M059J (cell line): ENCODE measurements around the gene FAAH. TPM values are rescaled to one million over a fixed set of nuclear protein-coding genes. Genes with fewer than 3 reads are reported as not detected.
"Not testable (repeated sequence)": the region's sequence is repeated elsewhere in the genome, so short reads cannot be mapped to it uniquely, and the experiment has no call there.

Experiments
- DNase-seq: peaks from one replicate; pipeline ENCODE4 v3.0.0-alpha.2; 2012; ENCODE audit warnings: low read depth
- total RNA-seq: library from RNA; depleted of rRNA; stranded (reverse); fragments of >200 nt; shearing (Covaris generic); gene quantifications from 2 replicates; pipeline ENCODE4 v1.2.3, GENCODE V29; 2014; rRNA removed

The FAAH gene
- 0.05 and 0.69 TPM in 2 replicates for total RNA-seq

DNA sequence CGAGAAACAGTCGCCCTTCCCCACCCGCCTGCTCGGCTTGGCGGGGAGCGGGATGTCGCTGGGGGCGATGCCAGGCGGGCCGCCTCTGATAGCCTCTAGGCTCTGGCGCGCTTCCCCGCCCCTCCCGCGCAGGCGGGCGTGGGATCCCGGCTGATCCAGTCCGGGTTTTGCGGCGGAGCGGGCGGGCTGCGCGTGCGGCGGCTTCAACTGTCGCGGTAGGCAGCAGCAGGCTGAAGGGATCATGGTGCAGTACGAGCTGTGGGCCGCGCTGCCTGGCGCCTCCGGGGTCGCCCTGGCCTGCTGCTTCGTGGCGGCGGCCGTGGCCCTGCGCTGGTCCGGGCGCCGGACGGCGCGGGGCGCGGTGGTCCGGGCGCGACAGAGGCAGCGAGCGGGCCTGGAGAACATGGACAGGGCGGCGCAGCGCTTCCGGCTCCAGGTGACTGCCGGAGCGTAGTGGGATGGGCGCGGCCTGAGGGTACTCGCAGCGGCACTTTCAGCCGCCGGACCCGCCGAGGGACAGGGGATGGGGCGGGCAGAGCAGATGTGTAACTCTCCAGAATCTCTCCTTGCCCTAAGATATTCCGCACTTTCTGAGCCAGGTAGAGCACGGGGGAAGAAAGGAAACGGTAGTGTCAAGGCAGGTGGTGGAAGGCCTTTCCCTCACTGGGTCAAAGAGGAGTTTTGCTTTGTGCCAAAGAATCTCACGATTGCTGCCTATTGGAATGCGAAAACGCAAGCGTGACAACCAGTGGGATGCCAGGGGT is at the start of gene FAAH:
Gene FAAH (plus strand): TSS at position 210 of the 764 bp plus-strand sequence. CDS start 32 bp downstream, at position 242.
- no peak for DNase-seq

DNA sequence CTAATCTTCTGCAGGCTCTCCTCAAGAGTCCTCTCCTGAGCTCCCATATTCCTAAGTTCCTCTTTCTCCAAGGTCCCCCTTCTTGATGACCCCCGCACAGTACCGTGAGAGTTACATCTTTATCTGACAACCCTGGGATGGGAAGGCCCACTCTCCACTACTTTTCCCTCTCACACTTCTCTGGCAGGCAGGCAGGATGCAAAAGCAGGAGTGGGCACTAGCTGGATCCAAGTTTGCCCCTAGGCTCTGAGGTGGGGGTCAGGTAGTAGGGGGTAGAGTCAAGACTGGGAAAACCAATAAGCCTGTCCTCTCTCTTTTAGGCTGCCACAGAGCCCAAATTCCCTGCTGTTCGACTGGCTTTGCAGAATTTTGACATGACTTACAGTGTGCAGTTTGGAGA is 49.6 kb upstream of the FAAH start:
- no peak for DNase-seq

DNA sequence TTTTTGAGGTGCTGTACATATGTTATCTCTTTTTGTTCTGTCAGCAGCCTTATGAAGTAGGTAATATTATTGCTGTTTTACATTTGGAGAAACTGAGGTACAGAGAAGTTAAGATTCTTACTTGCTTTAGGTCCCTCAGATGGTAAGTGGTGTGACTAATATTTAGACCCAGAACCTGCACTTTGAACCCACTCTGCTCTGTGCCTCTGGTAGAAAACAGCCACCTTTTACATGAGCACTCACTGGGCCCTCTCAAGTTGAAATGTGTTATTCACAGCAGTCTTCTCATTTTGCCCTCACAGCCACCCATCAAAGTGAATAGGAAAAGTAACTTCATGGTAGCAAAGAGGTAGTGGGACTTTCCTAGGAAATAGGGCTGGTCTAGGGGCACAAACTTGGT is 48.8 kb upstream of the FAAH start:
- no peak for DNase-seq

DNA sequence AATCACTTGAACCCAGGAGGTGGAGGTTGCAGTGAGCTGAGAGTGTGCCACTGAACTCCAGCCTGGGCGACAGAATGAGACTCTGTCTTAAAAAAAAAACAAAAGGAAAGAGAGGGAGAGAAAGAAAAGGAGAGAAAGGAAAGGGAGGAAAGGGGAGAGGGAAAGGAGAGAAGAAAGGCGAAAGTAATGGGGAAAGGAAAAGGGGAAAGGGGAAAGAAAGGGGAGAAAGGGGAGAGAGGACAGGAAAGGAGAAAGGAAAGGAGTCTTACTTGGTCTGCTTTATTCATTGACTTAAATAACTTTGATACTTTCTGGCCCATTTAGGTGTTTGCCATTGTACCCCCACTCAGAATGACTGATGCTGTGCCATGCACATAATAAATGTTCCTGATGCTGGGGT is 41.8 kb upstream of the FAAH start:
- no peak for DNase-seq

DNA sequence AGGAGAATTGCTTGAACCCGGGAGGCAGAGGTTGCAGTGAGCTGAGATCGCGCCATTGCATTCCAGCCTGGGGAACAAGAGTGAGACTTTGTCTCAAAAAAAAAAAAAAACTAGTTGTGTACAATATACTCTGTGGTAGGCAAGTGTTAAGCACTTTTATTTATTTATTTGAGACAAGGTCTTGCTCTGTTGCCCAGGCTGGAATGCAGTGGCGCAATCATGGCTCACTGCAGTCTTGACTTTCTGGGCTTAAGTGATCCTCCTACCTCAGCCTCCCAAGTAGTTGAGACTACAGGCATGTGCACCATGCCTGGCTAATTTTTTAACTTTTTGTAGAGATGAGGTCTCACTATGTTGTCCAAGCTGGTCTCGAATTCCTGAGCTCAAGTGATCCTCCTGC is 38.2 kb upstream of the FAAH start:
- DNase-seq = not testable (repeated sequence)

DNA sequence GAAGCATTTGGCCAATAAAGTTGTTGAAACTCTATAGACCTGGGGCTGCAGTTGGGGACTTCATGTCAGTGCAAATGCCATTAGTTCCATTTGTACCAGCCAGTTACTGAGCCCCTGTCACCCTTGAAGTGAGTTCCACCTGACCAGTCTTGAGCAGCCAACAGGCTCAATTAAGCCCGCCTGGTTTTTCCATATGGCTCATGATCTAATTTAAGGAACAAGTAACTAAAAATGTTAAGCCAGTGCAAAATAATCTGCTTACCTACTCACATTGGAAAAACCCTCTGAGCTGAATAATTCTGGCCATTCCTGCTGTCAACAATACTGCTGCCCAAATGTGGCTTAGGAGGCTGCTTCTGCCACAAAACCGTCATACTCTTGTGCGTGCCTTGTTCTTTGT is 32.0 kb upstream of the FAAH start:
- DNase-seq = no peak

DNA sequence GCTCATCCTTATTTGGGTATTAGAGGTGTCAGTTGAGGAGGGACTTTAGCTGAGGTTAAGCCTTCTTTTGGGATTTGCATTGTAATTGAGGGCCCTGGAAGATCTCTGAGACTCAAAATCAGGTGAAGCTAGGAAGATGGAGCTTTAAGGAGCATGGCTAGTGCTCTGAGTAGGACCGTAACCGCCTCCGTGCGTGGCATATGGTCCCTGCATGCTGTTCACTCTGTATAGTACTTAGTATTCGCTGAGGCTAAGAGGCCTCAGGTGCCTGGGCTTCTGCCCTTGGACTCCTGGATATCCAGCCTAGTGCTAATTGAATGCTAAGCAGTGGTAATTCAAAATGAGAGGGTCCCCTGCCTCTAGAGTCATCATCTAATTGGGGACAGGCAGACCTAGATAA is 31.0 kb upstream of the FAAH start:
- DNase-seq = no peak

DNA sequence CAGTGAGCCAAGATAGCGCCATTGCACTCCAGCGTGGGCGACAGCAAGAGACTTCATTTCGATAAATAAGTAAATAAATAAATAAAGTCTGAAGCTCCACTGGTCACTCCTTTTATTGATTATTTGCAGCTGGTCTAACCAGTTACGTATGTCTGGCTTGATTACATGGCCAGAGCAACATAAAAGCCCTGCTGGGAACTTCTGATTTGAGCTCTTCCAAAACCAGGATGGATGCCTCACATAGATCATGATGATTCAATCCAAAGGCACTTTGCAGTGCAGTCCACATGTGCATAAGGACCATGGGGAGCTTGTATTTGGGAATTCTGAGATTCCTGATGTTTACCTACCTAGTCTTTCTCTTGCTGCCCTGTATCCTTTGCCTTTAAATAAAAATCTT is 29.5 kb upstream of the FAAH start:
- DNase-seq = no peak

DNA sequence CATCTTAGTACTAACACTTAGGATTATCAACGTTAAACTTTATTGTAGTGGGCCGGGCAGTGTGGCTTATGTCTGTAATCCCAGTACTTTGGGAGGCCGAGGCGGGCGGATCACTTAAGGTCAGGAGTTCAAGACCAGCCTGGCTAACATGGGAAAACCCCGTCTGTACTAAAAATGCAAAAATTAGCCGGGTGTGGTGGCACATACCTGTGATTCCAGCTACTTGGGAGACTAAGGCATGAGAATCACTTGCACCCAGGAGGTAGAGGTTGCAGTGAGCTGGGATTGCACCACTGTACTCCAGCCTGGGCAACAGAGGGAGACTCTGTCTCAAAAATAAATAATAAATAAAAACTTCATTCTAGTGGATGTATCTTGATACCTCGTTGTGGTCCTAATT is 28.3 kb upstream of the FAAH start:
- DNase-seq = not testable (repeated sequence)

DNA sequence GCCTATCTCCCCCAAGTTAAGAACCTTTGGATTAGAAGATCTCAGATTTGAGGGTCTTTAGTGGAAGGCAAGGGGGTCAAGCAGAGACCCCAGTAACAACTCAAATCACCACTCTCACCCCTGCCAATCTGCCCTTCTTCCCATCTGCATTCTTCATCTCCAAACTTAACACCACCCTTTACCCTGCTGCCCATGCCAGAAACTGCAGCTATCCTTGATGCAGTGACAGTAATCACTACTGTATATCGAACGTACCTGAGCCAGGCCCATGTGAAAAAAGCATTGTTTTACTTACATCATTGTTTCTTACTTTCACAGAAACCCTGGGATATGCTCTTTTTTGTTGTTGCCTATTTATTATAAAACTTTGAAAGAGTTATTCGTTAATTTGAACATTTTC is 27.0 kb upstream of the FAAH start:
- no peak for DNase-seq

DNA sequence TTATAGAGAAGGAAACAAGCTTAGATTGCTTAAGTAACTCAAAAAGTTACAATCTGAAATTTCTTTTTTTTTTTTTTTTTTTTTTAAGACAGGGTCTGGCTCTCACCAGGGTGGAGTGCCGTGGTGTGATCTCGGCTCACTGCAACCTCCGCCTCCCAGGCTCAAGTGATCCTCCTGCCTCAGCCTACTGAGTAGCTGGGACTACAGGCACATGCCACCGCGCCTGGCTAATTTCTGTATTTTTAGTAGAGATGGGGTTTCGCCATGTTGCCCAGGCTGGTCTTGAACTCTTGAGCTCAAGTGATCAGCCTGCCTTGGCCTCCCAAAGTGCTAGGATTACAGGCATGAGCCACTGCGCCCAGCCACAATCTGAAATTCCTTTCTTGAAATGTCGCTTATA is 26.4 kb upstream of the FAAH start:
- DNase-seq = not testable (repeated sequence)

DNA sequence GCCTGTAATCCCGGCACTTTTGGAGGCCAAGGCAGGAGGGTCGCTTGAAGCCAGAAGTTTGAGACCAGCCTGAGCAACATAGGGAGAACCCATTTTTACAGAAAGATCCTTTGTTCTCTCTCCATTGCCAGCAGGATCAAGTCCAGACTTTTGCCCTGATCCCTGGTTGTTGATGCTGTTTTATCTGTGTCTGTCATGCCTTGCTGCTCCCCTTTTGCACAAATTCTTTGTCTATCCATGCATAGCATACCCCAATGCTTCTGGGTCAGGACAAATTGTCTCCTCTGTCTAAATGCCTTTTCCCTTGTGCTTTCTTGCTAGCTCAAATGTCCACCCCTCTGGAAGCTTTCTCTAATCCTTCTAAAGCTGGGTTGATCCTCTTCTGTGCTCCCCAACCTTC is 25.3 kb upstream of the FAAH start:
- no peak for DNase-seq

DNA sequence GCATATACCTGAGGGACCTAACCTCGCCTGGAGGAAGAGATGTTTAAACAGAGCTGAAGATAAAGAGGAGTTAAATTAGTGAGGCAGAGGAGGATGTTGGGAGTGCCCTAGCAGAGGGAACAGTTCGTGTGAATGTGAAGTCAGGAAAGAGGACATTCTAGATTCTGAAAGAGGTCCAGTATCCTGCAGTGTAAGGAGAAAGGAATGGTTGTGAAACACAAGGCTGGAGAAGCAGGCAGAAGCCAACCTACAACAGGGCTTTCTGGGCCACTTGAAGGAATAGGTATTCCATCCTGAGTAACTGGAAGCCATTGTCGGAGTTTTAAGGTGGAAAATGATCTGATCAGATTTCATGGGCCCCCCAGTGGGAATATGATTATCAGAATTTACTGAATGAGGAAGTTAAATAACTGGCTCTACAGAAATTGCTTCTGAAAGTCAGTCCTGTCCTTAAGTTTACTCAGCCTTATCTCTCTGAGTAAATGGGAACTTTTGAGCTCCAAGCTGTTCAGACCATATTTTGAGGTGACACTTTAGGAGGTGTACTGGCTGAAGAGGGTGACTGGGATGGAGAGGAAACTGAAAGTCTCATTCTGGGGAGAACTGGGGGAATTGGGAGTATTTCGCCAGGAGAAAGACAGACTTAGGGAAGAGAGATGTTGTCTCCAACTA is 24.4 kb upstream of the FAAH start:
- DNase-seq = no peak

DNA sequence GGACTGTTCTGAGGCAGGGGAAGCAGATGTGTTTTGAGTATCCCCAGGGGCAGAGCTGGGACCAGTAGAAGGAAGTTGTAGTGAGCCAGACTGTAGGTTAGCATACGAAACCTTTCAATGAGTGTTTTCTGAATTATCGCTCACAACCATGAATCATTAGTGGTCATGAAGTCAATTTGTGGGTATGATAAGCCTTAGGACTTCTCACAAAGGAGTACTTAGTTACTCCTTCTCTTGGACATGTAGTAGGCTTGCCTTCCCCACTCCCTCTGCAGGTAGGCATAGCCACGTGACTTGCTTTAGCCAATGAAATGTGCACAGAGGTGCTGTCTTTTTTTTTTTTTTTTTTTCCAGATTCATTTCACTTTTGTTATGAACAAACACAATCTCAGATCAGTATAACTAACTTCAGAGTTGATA is 23.9 kb upstream of the FAAH start:
- DNase-seq = peak; percentile 18

DNA sequence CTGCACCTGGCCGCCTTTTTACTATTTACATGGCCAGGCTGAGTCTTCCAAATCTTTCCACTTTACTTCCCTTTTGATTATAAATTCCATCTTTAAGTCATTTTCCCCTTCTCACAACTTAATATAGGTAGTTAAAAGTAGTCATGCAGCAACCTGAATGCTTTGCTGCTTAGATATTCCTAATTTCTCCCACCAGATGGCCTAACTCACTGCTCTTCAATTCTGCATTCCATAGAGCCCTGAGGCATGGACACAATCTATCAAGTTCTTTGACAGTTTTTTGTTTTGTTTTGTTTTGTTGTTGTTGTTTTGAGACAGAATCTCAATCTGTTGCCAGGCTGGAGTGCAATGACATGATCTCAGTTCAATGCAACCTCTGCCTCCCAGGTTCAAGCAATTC is 21.7 kb upstream of the FAAH start:
- no peak for DNase-seq

DNA sequence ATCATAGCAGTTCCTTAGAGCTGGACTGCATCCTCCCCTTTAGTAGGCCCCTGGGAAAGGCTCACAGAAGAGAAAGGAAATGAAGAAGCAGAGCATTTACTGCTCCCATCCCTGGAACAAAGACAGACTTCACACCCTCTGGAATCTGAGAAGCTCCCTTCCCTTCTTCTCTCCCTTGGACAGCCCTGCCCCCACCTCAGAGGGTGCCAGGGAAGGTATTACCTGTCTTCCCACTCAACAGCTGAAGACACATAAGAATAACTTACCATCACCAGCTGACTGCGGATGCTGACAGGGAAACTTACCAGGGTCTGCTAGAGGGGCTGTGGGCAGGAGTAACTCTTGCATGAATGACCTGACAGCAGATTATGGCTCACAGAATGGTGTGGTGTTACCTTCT is 14.1 kb upstream of the FAAH start:
- no peak for DNase-seq

DNA sequence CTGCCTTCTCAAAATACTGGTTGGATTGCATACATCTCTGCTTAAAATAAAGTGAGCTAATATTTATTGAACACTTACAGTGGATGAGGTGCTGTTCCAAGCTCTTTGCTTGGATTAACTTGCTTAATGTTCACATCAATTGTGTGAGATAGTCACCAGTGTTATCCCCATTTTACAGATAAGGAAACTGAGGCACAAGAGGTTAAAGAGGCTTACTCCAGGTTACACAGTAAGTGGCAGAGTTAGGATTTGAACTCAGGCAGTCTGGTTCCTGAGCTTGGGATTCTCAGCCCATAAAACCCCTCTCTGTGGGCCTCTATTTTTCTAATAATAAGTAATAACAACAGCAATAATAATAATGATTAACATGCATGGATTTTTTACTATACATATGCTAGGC is 13.6 kb upstream of the FAAH start:
- no peak for DNase-seq

DNA sequence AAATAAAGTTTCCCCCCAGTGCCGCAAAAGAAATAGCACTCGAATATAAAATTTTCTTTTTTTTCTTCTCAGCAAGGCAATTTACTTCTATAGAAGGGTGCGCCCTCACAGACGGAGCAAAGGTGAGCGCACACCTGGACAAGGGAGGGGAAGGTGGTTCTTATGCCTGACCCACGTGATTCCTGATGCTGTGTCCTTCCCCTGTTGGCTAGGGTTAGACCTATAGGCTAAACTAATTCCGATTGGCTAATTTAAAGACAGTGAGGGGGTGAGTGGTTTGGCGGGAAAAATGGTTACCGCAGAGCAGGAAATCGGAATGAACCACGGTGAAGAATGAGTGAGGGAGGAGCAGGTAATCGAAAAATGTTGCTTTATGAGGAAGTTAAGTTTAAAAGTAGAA is 607 bp upstream of the FAAH start:
- no peak for DNase-seq

DNA sequence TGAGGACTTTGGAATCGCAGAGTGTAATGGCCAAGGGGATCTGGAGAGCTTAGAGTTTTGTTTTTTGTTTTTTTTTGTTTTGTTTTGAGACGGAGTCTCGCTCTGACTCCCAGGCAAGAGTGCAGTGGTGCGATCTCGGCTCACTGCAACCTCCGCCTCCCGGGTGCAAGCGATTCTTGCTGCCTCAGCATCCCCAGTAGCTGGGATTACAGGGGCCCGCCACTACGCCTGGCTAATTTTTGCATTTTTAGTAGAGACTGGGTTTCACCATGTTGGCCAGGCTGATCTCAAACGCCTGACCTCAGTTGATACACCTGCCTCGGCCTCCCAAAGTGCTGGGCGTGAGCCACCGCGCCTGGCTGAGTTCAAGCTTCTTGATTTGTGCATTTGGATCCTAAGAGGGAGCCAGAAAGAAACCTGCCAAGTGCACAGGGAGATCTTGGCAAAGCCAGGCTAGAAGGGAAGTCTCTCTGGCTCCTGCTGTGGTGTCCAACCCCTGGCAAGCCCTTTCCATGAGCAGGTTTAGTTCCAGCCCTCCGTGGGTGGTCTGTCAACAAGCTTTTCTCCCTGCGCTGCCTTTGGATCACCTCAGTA is 852 bp downstream of the FAAH start:
- no peak for DNase-seq

DNA sequence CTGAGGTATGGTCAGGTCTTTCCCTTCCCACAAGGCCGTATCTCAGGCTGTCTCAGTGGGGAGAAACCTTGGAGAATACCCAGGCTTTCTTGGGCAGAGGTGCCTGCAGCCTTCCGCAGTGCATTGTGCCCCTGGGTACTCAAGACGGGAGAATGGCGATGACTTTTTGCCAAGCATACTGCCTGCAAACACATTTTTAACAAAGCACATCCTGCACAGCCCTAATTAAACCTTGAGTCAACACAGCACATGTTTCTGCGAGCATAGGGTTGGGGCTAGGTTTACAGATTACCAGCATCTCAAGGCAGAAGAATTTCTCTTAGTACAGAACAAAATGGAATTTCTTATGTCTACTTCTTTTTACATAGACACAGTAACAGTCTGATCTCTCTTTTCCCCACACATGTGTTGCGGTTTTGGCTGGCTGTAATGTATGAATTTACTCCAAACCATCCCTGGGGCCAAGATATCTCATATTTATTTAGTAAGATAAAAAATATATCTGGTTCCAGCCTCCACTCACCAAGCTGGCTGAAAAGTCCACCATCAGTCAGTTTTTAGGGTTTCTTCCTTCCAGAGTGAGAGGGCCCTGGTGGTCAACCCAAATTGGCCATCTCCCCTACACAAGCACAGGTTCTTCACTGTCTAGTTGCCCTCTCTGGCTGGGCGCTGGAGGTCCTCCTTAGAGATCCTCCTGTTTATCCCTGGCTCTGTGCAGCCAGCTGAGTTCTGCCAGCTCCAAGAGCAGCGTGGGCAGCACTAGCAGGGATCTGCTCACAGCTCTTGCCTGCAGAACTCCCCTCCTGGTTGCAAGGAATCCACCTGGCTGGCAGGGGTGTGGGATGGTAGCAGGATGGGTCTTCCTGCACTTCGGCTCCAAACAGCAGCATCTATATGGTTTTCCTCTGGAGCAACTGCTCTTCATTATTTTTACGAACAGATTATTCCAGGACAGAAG is 2.6 kb downstream of the FAAH start:
- DNase-seq = no peak

DNA sequence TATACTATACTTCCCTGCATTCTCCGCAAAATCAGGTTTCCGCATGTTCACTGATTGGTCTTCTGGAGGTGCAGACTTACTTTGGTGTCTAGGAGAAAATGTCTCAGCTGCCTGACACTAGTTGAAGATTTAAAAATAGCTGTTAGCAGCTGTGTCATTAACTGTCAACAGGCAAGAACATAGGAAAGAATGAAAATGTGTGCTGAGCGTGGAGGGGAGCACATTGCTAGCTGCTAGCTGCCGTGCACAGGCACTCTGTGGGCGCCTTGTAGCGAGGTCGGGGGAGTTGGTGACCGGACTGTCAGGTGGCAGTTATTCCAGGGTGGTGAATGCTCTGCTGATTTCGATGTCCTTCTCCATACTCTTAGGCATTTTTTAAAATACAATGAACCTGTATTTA is 5.2 kb downstream of the FAAH start:
- no peak for DNase-seq

DNA sequence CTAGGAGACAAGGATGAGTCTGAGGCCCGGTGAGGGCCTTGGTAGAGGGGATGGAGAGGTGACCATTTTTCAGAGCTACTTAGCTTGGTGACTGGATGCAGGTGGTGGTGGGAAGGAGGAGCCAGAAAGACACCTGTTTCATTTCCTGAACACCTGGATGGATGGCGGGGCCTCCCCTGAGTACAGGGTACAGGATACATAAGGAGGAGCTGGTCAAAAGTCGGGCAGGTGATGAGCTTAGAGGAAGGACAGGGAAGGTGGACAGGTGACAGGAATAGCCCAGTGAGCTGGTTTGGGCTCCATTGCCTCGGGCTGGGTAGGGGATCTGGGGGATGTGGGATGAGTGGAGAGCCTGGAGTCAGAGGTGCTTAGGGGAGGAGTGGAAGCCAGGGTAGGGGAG is 6.3 kb downstream of the FAAH start:
- DNase-seq = no peak
